ENCODE measurements around the gene SLC25A14. TPM values are rescaled to one million over a fixed set of nuclear protein-coding genes. Genes with fewer than 3 reads are reported as not detected.
"Not testable (repeated sequence)": the region's sequence is repeated elsewhere in the genome, so short reads cannot be mapped to it uniquely, and the experiment has no call there.

Gene SLC25A14
- total RNA-seq, 4 donors from 2014 or later: 2.9 to 7.0 (median 5.1) TPM

DNA sequence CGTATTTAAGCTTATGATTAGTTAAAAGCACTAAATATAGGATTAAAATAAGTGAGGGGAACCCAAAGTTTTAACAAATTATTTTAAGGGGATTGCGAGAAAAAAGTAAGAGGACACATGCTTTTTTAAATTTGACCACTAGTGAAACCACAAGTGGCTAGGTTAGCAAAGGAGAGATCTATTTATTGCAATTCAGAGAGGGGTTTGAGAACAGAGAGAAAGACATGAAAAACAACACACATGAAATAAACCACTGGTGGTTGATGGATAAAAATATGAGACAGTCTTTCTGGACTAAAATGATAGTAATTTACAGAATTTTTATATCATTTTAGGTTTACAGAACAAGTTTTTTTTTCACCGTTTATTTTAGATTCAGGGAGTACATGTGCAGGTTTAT, 11.8 kb downstream of the SLC25A14 start:
- Histone ChIP-seq H3K36me3 (no peaks in the 10 kb centered on the region), H3K4me3 (no peak overlapping the region), H3K4me1 (no peaks in the 10 kb centered on the region), H3K27me3 (no peaks in the 10 kb centered on the region), H3K27ac (no peak overlapping the region), H3K9me3 (no peaks in the 10 kb centered on the region)
- no peak for TF ChIP-seq POLR2A (IDR thresholded peaks at IDR 0.05)
- TF ChIP-seq, protein P1, sequence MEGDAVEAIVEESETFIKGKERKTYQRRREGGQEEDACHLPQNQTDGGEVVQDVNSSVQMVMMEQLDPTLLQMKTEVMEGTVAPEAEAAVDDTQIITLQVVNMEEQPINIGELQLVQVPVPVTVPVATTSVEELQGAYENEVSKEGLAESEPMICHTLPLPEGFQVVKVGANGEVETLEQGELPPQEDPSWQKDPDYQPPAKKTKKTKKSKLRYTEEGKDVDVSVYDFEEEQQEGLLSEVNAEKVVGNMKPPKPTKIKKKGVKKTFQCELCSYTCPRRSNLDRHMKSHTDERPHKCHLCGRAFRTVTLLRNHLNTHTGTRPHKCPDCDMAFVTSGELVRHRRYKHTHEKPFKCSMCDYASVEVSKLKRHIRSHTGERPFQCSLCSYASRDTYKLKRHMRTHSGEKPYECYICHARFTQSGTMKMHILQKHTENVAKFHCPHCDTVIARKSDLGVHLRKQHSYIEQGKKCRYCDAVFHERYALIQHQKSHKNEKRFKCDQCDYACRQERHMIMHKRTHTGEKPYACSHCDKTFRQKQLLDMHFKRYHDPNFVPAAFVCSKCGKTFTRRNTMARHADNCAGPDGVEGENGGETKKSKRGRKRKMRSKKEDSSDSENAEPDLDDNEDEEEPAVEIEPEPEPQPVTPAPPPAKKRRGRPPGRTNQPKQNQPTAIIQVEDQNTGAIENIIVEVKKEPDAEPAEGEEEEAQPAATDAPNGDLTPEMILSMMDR (IDR thresholded peaks at IDR 0.05 in 4 of 5, conservative IDR thresholded peaks at IDR 0.05 in 1 of 5): no peak
- ATAC-seq (no peak), DNase-seq (no peak)
- intact Hi-C loops (cut with DNase I; ENCODE audit: low total_unique reads) (no loop called here), in situ Hi-C loops (cut with MboI; ENCODE audit: low sequenced_read_pairs in 4 of 4) (no loop called here)

DNA sequence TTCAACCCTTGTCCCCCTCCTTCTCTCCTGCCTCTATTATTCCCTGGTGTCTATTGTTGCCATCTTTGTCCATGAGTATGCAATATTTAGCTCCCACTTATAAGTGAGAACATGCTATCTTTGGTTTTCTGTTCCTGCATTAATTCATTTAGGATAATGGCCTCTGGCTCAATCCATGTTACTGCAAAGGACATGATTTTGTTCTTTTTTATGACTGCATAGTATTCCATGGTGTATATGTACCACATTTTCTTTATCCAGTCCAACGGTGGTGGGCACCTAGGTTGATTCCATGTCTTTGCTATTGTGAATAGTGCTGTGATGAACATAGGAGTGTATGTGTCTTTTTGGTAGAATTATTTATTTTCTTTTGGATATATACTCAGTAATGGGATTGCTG, 12.3 kb downstream of the SLC25A14 start:
- DNase-seq; in situ Hi-C loops (cut with MboI; ENCODE audit: low sequenced_read_pairs in 4 of 4); H3K27me3 ChIP-seq; H3K9me3 ChIP-seq; intact Hi-C loops (cut with DNase I; ENCODE audit: low total_unique reads); H3K4me1 ChIP-seq; H3K4me3 ChIP-seq; ATAC-seq; H3K36me3 ChIP-seq; H3K27ac ChIP-seq: not testable (repeated sequence)

DNA sequence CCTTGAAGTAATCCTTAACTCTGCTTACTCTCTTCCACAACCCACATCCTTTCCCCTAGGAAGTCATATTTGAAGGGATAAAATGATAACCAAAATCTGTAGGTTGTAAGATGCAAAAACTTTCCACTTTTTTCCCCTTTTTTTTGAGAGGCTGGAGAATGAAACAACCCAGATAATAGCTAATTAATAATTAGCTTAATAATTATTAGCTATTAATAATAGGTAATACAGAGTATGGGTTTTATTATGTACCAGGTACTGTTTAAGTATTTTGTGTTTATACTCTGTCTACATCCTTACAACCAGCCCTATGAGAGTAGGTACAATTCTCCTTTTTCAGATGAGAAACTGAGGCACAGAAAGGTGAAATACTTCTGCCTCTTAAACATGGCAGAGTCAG, 36.4 kb downstream of the SLC25A14 start:
- no peaks in the 10 kb centered on the region for H3K36me3 ChIP-seq
- H3K4me3 ChIP-seq: no peak overlapping the region
- in situ Hi-C loops (cut with MboI; ENCODE audit: low sequenced_read_pairs in 4 of 4): loop anchor here in 1 of 4 donors (25.0 kb wide), 1 partner anchor 536 kb away; the partner anchor contains the start of gene ENOX2
- intact Hi-C loops (cut with DNase I; ENCODE audit: low total_unique reads): no loop called here
- no peak overlapping the region for H3K27ac ChIP-seq
- H3K9me3 ChIP-seq: no peaks in the 10 kb centered on the region
- TF ChIP-seq, protein P1 (IDR thresholded peaks at IDR 0.05 in 4 of 5, conservative IDR thresholded peaks at IDR 0.05 in 1 of 5): no peak
- TF ChIP-seq POLR2A (IDR thresholded peaks at IDR 0.05): no peak
- ATAC-seq (no peak), DNase-seq (no peak)
- H3K27me3 ChIP-seq: no peaks in the 10 kb centered on the region
- no peaks in the 10 kb centered on the region for H3K4me1 ChIP-seq

DNA sequence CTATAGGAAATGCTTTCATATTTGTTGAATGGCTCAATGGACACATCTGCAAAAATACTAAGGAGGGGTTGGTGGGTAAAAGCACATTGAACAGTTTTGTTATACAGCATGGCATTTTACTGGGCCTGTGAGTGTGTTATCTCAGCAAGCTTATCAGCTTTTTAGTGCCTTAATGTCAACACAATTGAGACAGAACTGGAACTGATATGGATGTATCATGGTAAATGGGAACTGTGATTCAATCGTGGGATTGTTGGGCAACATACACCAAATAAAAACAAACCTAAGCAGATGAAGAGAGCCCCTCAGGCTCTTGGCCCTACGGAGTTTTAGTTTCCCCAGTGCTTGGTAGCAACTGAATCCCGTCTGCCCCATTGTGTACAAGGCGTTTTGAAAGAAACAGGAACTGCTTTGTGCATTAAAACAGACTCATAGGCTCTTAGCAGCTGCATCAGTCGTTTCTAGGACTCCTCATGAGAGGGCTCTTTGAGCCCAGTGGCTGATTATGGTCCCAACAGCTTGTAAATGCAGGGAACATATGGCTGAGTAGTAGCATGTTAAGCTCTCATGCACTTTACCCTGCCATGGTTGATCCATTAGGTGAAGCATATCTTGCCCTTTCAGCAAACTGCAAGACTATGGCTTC, 38.4 kb downstream of the SLC25A14 start:
- DNase-seq (no peak), ATAC-seq (no peak)
- no peaks in the 10 kb centered on the region for H3K27me3 ChIP-seq
- intact Hi-C loops (cut with DNase I; ENCODE audit: low total_unique reads) (no loop called here), in situ Hi-C loops (cut with MboI; ENCODE audit: low sequenced_read_pairs in 4 of 4) (loop anchor here in 1 of 4 donors (25.0 kb wide), 1 partner anchor 534 kb away; the partner anchor contains the start of gene ENOX2)
- H3K4me1 ChIP-seq: no peaks in the 10 kb centered on the region
- no peak for TF ChIP-seq POLR2A (IDR thresholded peaks at IDR 0.05)
- TF ChIP-seq, protein P1 (IDR thresholded peaks at IDR 0.05 in 4 of 5, conservative IDR thresholded peaks at IDR 0.05 in 1 of 5): no peak
- H3K27ac ChIP-seq: no peak overlapping the region
- H3K9me3 ChIP-seq: no peaks in the 10 kb centered on the region
- H3K36me3 ChIP-seq: no peaks in the 10 kb centered on the region
- no peak overlapping the region for H3K4me3 ChIP-seq

DNA sequence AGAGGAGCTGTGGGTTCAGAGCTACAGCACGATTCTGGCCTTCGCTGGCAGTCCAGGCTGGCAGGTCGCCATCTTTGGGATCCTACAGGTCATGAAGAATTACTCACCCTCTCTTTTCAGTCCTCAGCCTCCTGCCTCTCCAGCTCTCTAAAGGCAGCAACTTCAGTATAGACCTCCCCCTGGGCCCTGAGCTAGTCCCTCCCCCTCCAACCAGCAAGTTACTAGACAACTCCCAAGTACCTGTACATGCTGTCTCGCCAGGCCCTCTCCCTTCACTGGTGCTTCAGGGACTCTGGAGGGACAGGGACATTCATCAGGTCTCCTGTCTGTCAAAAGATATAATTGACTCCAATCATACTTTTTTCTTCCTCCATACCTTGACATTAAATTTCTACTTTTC, 45.8 kb downstream of the SLC25A14 start, which contains the start of gene GPR119:
TSS of gene GPR119 (minus strand) at position 155 of the 400 bp plus-strand sequence. CDS start 227 bp downstream, outside the sequence.
- Histone ChIP-seq H3K4me3 (no peak within 1 kb of the TSS), H3K27me3 (no peaks in the 10 kb centered on the region), H3K27ac (no peak within 1 kb of the TSS), H3K36me3 (no peaks in the 10 kb centered on the region), H3K4me1 (no peaks in the 10 kb centered on the region), H3K9me3 (no peaks in the 10 kb centered on the region)
- TF ChIP-seq, protein P1 (IDR thresholded peaks at IDR 0.05 in 4 of 5, conservative IDR thresholded peaks at IDR 0.05 in 1 of 5): no peak
- TF ChIP-seq POLR2A (IDR thresholded peaks at IDR 0.05): no peak
- ATAC-seq (no peak), DNase-seq (no peak)
- intact Hi-C loops (cut with DNase I; ENCODE audit: low total_unique reads): no loop called here
- in situ Hi-C loops (cut with MboI; ENCODE audit: low sequenced_read_pairs in 4 of 4): loop anchor here in 1 of 4 donors (25.0 kb wide), 1 partner anchor 527 kb away; the partner anchor contains the start of gene ENOX2
